Measurements from ENCODE around the gene TTLL7.

- TF ChIP-seq CTCF (IDR thresholded peaks at IDR 0.05), result no peak
- TF ChIP-seq POLR2A (IDR thresholded peaks at IDR 0.05), result no peak
Observed at GRCh38 chr1:83864991-83865390, 133.9 kb downstream of the TTLL7 start.

Measured in esophagus squamous epithelium (tissue), 4 donors.